IMR-90 (cell line): ENCODE measurements around the gene PDE8B.

Experiments
- BHLHE40 ChIP-seq: fragments of 150-350 bp; IDR thresholded peaks from 2 replicates; pipeline ENCODE4 v1.6.1; 2016; ENCODE audit warnings: mild to moderate bottlenecking, low read depth, low read length
- MXI1 ChIP-seq: IDR thresholded peaks from 2 replicates; pipeline ENCODE4 v1.6.1; 2012; ENCODE audit warnings: low read depth, mild to moderate bottlenecking, low read length, moderate library complexity, borderline replicate concordance
- POLR2A ChIP-seq: IDR thresholded peaks from 2 replicates; pipeline ENCODE4 v1.6.1; 2012; ENCODE audit warnings: mild to moderate bottlenecking, low read depth, low read length
- RAD21 ChIP-seq: IDR thresholded peaks from 2 replicates; pipeline ENCODE4 v1.6.1; 2012; ENCODE audit warnings: low read length, improper control_type of control experiment
- SMC3 ChIP-seq: fragments of 150-350 bp; IDR thresholded peaks from 2 replicates; pipeline ENCODE4 v1.6.1; 2016; ENCODE audit warnings: low read depth, mild to moderate bottlenecking, antibody characterized with exemption, low read length, moderate library complexity
- TF ChIP-seq, protein P1 (sequence below): conservative IDR thresholded peaks from 2 replicates; pipeline ENCODE4 v1.5.1; 2012; ENCODE audit warnings: mild to moderate bottlenecking, low read depth, low read length, improper control_type of control experiment

DNA sequence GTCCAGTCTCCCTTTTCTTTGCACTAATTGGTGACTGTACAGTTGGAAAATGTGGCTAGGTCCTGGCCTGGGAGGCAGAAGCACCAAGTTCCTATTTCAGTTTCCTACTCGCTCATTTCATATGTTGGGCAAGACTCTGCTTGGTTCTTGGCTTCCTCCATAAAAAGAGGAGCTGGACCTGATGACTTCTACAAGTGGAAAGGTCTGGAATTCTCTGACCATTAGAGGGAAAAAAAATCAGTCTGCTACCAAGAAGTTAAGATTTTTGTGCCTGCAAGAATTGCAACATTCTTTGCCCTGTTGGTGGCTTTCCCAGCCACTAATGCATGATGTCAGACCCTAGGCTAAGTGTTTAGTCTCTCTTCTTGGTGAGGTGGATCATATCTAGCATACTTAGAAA lies 190.2 kb downstream of the PDE8B start:
- TF ChIP-seq, protein P1, sequence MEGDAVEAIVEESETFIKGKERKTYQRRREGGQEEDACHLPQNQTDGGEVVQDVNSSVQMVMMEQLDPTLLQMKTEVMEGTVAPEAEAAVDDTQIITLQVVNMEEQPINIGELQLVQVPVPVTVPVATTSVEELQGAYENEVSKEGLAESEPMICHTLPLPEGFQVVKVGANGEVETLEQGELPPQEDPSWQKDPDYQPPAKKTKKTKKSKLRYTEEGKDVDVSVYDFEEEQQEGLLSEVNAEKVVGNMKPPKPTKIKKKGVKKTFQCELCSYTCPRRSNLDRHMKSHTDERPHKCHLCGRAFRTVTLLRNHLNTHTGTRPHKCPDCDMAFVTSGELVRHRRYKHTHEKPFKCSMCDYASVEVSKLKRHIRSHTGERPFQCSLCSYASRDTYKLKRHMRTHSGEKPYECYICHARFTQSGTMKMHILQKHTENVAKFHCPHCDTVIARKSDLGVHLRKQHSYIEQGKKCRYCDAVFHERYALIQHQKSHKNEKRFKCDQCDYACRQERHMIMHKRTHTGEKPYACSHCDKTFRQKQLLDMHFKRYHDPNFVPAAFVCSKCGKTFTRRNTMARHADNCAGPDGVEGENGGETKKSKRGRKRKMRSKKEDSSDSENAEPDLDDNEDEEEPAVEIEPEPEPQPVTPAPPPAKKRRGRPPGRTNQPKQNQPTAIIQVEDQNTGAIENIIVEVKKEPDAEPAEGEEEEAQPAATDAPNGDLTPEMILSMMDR: no peak
- TF ChIP-seq BHLHE40 (no peak), POLR2A (no peak), RAD21 (no peak), MXI1 (no peak), SMC3 (no peak)
